ENCODE measurements around the gene LIN7B. TPM values are rescaled to one million over a fixed set of nuclear protein-coding genes. Genes with fewer than 3 reads are reported as not detected.

LIN7B gene
- total and polyA plus RNA-seq, 4 experiments from 2014 or later = 4.4 to 18.6 (median 11.5) TPM

DNA sequence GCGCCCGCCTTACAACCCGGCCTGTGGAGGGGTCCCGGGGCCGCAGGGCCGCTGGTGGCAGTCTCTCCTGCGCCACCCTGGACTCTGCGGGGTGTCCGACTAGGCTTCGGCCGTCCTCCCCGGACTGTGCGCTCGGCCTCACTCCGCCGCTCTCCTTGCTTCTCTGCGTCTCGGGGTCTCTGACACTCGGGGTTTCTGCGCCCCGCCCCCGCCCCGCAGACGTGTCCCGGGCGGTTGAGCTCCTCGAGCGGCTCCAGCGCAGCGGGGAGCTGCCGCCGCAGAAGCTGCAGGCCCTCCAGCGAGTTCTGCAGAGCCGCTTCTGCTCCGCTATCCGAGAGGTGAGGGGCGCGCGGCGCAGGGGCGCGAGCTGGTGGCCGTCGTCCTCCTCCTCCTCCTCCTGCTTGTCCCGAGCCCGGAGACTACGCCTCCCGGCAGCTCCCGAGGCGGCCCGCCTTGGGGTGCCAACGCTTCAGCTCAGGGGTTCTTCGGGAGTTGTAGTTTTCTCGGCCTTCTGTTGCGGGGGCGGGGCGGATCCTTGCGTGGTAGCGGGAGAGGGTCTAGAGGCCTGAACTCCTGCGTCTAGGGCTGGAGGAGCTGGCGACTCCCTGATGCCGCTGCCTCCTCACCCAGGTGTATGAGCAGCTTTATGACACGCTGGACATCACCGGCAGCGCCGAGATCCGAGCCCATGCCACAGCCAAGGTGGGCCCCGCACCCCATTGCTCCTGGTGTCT, 627 bp downstream of the LIN7B start:
- peak overlapping the region; percentile 73 to 91 (median 85) for H3K4me3 Mint-ChIP-seq
- H3K27me3 Mint-ChIP-seq = no peaks in the 10 kb centered on the region
- Histone ChIP-seq H3K36me3 (ENCODE audit: insufficient read depth, low read length) (no peaks in the 10 kb centered on the region), H3K27me3 (ENCODE audit: insufficient read depth, low read length) (no peaks in the 10 kb centered on the region), H3K27ac (ENCODE audit: low read depth, low read length) (peak overlapping the region; percentile 48), H3K4me1 (ENCODE audit: insufficient read depth, low read length) (peaks cover 26% of the 10 kb centered on the region), H3K4me3 (ENCODE audit: low read length in 2 of 2) (peak overlapping the region in 1 of 2 donors; percentile 54), H3K9me3 (ENCODE audit: control insufficient read depth in 1 of 2, low read length in 2 of 2) (no peaks in the 10 kb centered on the region)
- ChIA-PET POLR2A (ENCODE audit: partially characterized antibody) (interaction anchor here (0.8 to 4.0 kb wide), 8 partner anchors 9 to 122 kb away, joined by 3 to 38 read pairs (median 4); partner anchors contain the start of genes CGB7, GYS1 and RUVBL2), CTCF (ENCODE audit: partially characterized antibody) (interaction anchor here (0.5 to 2.9 kb wide), 13 partner anchors 10 to 474 kb away, joined by 3 to 20 read pairs (median 4); partner anchors contain the start of genes GYS1 and RUVBL2)
- peak; percentile 32 to 58 (median 46) for DNase-seq
- intact Hi-C loops (cut with micrococcal nuclease) = loop anchor here (1.0 to 5.0 kb wide), 4 partner anchors 8 to 338 kb away; partner anchors contain the start of genes ALDH16A1, PIH1D1 and SNRNP70
- peaks cover 20 to 45% (median 32%) of the 10 kb centered on the region in 4 donors for H3K4me1 Mint-ChIP-seq
- peaks cover 0 to 2% (median 0%) of the 10 kb centered on the region in 8 donors for H3K9me3 Mint-ChIP-seq
- H3K36me3 Mint-ChIP-seq = peaks cover 0 to 4% of the 10 kb centered on the region in 2 donors
- peak overlapping the region in 5 of 7 donors; percentile 74 to 89 (median 84) for H3K27ac Mint-ChIP-seq

GRCh38 chr19:49116544-49116943, 2.4 kb downstream of the LIN7B start:
- peaks cover 0 to 4% of the 10 kb centered on the region in 2 donors for H3K36me3 Mint-ChIP-seq
- no peaks in the 10 kb centered on the region for H3K27me3 Mint-ChIP-seq
- H3K4me3 Mint-ChIP-seq = peak overlapping the region in 7 of 8 donors; percentile 5 to 93 (median 43)
- Histone ChIP-seq H3K27me3 (ENCODE audit: insufficient read depth, low read length) (no peaks in the 10 kb centered on the region), H3K4me1 (ENCODE audit: insufficient read depth, low read length) (peaks cover 34% of the 10 kb centered on the region), H3K9me3 (ENCODE audit: control insufficient read depth in 1 of 2, low read length in 2 of 2) (no peaks in the 10 kb centered on the region), H3K36me3 (ENCODE audit: insufficient read depth, low read length) (no peaks in the 10 kb centered on the region), H3K27ac (ENCODE audit: low read depth, low read length) (no peak overlapping the region), H3K4me3 (ENCODE audit: low read length in 2 of 2) (no peak overlapping the region)
- H3K9me3 Mint-ChIP-seq = peaks cover 0 to 3% (median 0%) of the 10 kb centered on the region in 8 donors
- peak overlapping the region in 5 of 7 donors; percentile 8 to 60 (median 33) for H3K27ac Mint-ChIP-seq
- peaks cover 27 to 50% (median 40%) of the 10 kb centered on the region in 4 donors for H3K4me1 Mint-ChIP-seq
- peak in 1 of 5 donors; percentile 9 for DNase-seq
- ChIA-PET POLR2A (ENCODE audit: partially characterized antibody) (interaction anchor here (3.0 to 4.0 kb wide), 2 partner anchors 12 to 33 kb away, joined by 9 to 38 read pairs; no protein-coding TSS in a partner anchor), CTCF (ENCODE audit: partially characterized antibody) (interaction anchor here (0.7 to 2.9 kb wide), 4 partner anchors 10 to 124 kb away, joined by 3 to 11 read pairs (median 6); no protein-coding TSS in a partner anchor)
- intact Hi-C loops (cut with micrococcal nuclease) = loop anchor here (5.0 kb wide), 1 partner anchor 336 kb away; the partner anchor contains the start of genes ALDH16A1 and PIH1D1

DNA sequence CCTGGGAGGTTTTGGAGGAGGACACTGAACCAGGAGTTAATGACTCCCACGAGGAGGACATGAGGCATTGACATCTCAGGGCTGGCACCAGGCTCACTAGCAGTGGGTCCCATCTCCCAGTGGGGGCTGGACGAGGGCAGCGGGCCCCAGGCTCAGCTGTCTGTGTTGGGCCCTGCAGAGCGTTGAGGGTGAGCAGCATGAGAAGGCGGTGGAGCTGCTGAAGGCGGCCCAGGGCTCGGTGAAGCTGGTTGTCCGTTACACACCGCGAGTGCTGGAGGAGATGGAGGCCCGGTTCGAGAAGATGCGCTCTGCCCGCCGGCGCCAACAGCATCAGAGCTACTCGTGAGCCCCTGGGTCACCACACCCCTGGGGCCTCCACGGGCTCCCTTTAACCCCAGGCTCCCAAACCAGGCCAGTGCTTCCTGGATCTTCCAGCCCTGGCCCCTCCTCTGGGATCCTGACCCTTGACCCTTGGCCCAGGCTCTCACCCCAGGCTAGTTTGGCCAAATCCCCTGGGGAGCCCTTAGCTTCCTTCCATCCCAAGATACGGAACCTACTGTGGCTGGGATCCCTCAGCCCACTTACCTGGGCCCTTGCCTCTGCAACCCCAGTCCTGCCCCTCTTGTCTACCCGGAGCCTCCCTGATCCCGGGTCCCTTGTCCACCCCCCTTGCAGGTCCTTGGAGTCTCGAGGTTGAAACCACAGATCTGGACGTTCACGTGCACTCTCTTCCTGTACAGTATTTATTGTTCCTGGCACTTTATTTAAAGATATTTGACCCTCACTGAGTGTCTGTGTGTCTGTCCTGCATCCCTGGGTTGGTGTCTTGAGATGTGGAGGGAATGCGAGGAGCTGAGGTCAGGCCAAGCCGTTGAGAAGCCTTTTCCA, 3.8 kb downstream of the LIN7B start:
- peak overlapping the region; percentile 83 to 93 (median 88) for H3K4me3 Mint-ChIP-seq
- Histone ChIP-seq H3K9me3 (ENCODE audit: control insufficient read depth in 1 of 2, low read length in 2 of 2) (no peaks in the 10 kb centered on the region), H3K36me3 (ENCODE audit: insufficient read depth, low read length) (no peaks in the 10 kb centered on the region), H3K27me3 (ENCODE audit: insufficient read depth, low read length) (no peaks in the 10 kb centered on the region), H3K4me1 (ENCODE audit: insufficient read depth, low read length) (peaks cover 34% of the 10 kb centered on the region), H3K4me3 (ENCODE audit: low read length in 2 of 2) (peak overlapping the region; percentile 73 to 78), H3K27ac (ENCODE audit: low read depth, low read length) (peak overlapping the region; percentile 79)
- DNase-seq = peak in 1 of 5 donors; percentile 44
- H3K27me3 Mint-ChIP-seq = no peaks in the 10 kb centered on the region
- peak overlapping the region; percentile 90 to 96 (median 94) for H3K27ac Mint-ChIP-seq
- ChIA-PET CTCF (ENCODE audit: partially characterized antibody) (interaction anchor here (0.9 to 2.9 kb wide), 5 partner anchors 9 to 124 kb away, joined by 3 to 11 read pairs (median 5); partner anchors contain the start of genes GYS1 and RUVBL2), POLR2A (ENCODE audit: partially characterized antibody) (interaction anchor here (1.7 to 3.0 kb wide), 2 partner anchors 10 to 32 kb away, joined by 8 to 9 read pairs; no protein-coding TSS in a partner anchor)
- H3K4me1 Mint-ChIP-seq = peaks cover 29 to 49% (median 41%) of the 10 kb centered on the region in 4 donors
- peaks cover 0 to 3% (median 0%) of the 10 kb centered on the region in 8 donors for H3K9me3 Mint-ChIP-seq
- intact Hi-C loops (cut with micrococcal nuclease) = loop anchor here (2.0 to 5.0 kb wide), 3 partner anchors 29 to 334 kb away; partner anchors contain the start of genes ALDH16A1, GYS1, PIH1D1 and RUVBL2
- H3K36me3 Mint-ChIP-seq = peaks cover 0 to 4% of the 10 kb centered on the region in 2 donors

- Mint-ChIP-seq H3K36me3 (peaks cover 0 to 2% of the 10 kb centered on the region in 2 donors), H3K27ac (peak within 1 kb of the TSS; percentile 90 to 96 (median 94)), H3K27me3 (no peaks in the 10 kb centered on the region), H3K4me3 (peak within 1 kb of the TSS; percentile 83 to 93 (median 88)), H3K9me3 (peaks cover 0 to 3% (median 0%) of the 10 kb centered on the region in 8 donors), H3K4me1 (peaks cover 22 to 42% (median 36%) of the 10 kb centered on the region in 4 donors)
- DNase-seq = peak; percentile 94 to 98 (median 97)
- no peaks in the 10 kb centered on the region for H3K9me3 ChIP-seq (ENCODE audit: control insufficient read depth in 1 of 2, low read length in 2 of 2)
- no peaks in the 10 kb centered on the region for H3K36me3 ChIP-seq (ENCODE audit: insufficient read depth, low read length)
- peak within 1 kb of the TSS; percentile 79 for H3K27ac ChIP-seq (ENCODE audit: low read depth, low read length)
- ChIA-PET CTCF (ENCODE audit: partially characterized antibody) (interaction anchor here (0.6 to 2.9 kb wide), 4 partner anchors 8 to 1354 kb away, joined by 3 to 11 read pairs (median 6); no protein-coding TSS in a partner anchor), POLR2A (ENCODE audit: partially characterized antibody) (interaction anchor here (1.5 to 3.0 kb wide), 3 partner anchors 9 to 31 kb away, joined by 8 to 9 read pairs (median 9); no protein-coding TSS in a partner anchor)
- peak within 1 kb of the TSS; percentile 73 to 78 for H3K4me3 ChIP-seq (ENCODE audit: low read length in 2 of 2)
- intact Hi-C loops (cut with micrococcal nuclease) = loop anchor here (1.0 to 5.0 kb wide), 4 partner anchors 10 to 334 kb away; partner anchors contain the start of genes ALDH16A1, GYS1, PIH1D1 and RUVBL2
- peaks cover 31% of the 10 kb centered on the region for H3K4me1 ChIP-seq (ENCODE audit: insufficient read depth, low read length)
- no peaks in the 10 kb centered on the region for H3K27me3 ChIP-seq (ENCODE audit: insufficient read depth, low read length)
Measured at GRCh38 chr19:49118565-49119410, 4.6 kb downstream of the LIN7B start, which contains the start of gene C19orf73. Gene C19orf73, minus strand, starts transcription at chr19:49119143. Its CDS starts 121 bp downstream, at chr19:49119022.

- Histone ChIP-seq H3K4me3 (ENCODE audit: low read length in 2 of 2) (peak within 1 kb of the TSS; percentile 73 to 78), H3K36me3 (ENCODE audit: insufficient read depth, low read length) (no peaks in the 10 kb centered on the region), H3K27me3 (ENCODE audit: insufficient read depth, low read length) (no peaks in the 10 kb centered on the region), H3K27ac (ENCODE audit: low read depth, low read length) (peak within 1 kb of the TSS; percentile 79), H3K4me1 (ENCODE audit: insufficient read depth, low read length) (peaks cover 28% of the 10 kb centered on the region), H3K9me3 (ENCODE audit: control insufficient read depth in 1 of 2, low read length in 2 of 2) (no peaks in the 10 kb centered on the region)
- Mint-ChIP-seq H3K27me3 (no peaks in the 10 kb centered on the region), H3K27ac (peak within 1 kb of the TSS; percentile 90 to 96 (median 94)), H3K36me3 (no peaks in the 10 kb centered on the region), H3K9me3 (peaks cover 0 to 3% (median 0%) of the 10 kb centered on the region in 8 donors), H3K4me3 (peak within 1 kb of the TSS; percentile 83 to 93 (median 88)), H3K4me1 (peaks cover 20 to 39% (median 33%) of the 10 kb centered on the region in 4 donors)
- peak in 2 of 5 donors; percentile 23 to 46 for DNase-seq
- intact Hi-C loops (cut with micrococcal nuclease) = loop anchor here (1.0 to 5.0 kb wide), 4 partner anchors 9 to 333 kb away; partner anchors contain the start of genes ALDH16A1, GYS1, PIH1D1 and RUVBL2
- ChIA-PET CTCF (ENCODE audit: partially characterized antibody) (interaction anchor here (0.6 to 2.0 kb wide), 4 partner anchors 8 to 1355 kb away, joined by 3 to 4 read pairs (median 4); partner anchors contain the start of genes GYS1 and RUVBL2), POLR2A (ENCODE audit: partially characterized antibody) (interaction anchor here (0.8 to 1.5 kb wide), 6 partner anchors 8 to 24 kb away, joined by 3 to 9 read pairs (median 3); no protein-coding TSS in a partner anchor)
Measured at GRCh38 chr19:49119411-49120324, 5.5 kb downstream of the LIN7B start, which contains the start of gene PPFIA3. Gene PPFIA3, plus strand, starts transcription at chr19:49119544. Its CDS starts 8,330 bp downstream, at chr19:49127874.
